HG02885 (cell line): ENCODE data around the gene AHCTF1.
A peak's percentile ranks its signal among the peaks of the same experiment; 100 is the strongest.

ENCODE experiments used
- ATAC-seq: cut with Tn5 transposase; IDR thresholded peaks from one replicate; pipeline ENCODE4 v1.9.1; 2021; ENCODE audit warnings: mild to moderate bottlenecking; ENCODE audit not compliant: unreplicated experiment, poor library complexity

Gene AHCTF1

DNA sequence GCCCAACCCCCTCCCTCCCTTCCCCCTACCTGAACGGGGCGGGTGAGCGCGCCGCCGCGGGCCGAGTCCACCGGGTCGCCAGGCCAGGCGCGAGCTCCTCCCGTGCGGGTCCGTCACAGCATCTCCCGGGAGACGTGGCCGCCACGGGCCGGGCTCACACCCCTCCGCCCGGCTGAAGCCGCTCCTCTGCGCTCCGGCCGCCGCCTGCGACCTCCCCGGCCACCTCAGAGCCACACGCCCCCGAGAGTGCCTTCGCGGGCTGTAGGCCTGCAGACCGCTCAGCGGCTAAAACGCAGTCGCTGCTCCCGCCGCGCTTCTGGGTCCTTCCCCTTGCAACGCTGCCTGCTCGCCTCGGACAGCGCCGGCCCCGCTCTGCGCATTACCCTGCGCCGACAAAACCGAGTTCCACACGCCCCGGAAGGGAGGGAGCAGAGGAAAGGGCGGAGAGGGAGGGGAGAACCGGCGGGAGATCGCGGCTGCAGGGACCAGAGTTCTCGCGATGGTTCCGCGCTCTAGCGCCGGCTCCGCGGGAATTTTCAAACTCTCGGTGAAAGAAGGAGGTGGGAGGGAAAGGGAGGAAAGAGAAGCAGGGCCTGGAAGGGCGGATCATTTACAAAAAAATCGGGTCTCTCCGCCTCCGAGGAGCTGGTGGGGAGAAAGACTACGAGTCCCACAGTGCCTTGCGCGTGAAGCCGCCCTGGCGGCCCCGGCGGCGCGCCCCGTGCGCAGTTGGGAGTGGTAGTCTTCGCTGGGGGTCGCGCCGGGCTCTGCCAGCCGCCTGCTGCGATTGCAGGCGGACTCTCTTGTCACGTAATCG, at the start of gene AHCTF1:
TSS of gene AHCTF1 (minus strand) at position 400 of the 817 bp plus-strand sequence. CDS start 13,578 bp downstream, outside the sequence.
- ATAC-seq, result peak; percentile 86

DNA sequence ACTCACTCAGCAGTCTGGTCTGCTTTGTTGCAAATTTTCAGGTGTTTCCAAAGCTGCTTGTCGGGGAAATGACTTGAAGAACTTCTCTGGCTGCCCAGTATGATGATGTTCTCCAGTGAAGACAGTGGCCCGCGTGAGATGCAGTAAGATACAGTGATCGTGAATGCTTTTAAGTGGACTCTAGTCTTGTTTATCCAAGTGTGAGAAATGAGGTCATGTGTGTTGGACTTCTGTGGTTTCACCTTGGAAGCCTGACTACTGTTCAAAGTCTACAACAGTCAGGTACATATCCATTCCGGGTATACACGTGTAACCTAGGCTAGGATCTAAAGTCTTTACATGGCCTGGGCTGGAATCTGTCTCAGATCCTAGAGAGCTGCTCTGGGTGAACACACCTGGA, 47.0 kb upstream of the AHCTF1 start:
- ATAC-seq, result no peak

- no peak for ATAC-seq
These were observed 46.5 kb upstream of the AHCTF1 start for GRCh38 chr1:246978281-246978680.

GRCh38 chr1:246971969-246972368, 40.2 kb upstream of the AHCTF1 start:
- no peak for ATAC-seq

DNA sequence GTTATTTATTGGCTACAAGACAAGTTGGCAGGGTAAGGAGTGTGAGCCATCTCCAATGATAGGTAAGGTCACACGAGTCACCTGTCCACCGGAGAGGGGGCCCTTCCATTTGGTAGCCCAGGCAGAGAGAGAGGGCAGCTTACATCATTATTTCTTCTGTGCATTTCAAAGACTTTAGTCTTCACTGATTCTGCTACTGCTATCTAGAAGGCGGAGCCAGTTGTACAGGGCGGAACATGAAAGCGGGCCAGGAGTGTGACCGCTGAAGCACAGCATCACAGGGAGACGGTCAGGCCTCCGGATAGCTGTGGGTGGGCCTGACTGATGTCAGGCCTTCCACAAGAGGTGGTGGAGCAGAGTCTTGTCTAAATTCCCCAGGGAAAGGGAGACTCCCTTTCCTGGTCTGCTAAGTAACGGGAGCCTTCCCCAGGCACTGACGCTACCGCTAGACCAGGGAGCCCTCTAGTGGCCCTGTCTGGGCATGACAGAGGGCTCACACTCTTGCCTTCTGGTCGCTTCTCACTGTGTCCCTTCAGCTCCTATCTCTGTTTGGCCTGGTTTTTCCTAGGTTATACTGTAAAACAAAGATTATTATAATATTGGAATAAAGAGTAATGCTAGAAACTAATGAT, 39.5 kb upstream of the AHCTF1 start:
- no peak for ATAC-seq

DNA sequence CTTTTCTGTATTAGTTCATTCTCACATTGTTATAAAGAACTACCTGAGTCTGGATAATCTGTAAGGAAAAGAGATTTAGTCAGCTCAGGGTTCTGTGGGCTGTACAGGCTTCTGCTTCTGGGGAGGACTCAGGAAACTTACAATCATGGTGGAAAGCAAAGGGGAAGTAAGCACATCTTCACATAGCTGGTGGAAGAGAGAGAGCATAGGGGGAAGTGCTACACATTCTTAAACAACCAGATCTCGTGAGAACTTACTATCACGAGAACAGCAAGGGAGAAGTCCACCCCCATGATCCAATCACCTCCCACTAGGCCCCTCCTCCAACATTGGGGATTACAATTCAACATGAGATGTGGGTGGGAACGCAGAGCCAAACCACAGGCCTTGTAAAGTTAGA, 37.9 kb upstream of the AHCTF1 start:
- no peak for ATAC-seq

DNA sequence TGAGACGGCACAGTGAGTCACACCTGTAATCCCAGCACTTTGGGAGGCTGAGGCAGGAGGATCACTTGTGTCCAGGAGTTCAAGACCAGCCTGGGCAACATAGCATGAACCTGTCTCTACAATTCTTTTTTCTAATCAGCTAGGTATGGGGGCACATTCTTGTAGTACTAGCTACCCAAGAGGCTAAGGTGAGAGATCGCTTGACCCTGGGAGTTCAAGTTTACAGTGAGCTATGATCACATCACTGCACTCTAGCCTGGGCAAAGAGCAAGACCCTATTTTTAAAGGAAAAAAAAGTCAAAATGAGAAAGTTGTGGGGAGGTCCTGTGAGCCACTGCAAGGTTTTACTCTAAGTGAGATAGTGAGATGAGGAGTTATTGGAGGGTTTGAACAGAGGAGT, 34.8 kb upstream of the AHCTF1 start:
- ATAC-seq, result no peak

DNA sequence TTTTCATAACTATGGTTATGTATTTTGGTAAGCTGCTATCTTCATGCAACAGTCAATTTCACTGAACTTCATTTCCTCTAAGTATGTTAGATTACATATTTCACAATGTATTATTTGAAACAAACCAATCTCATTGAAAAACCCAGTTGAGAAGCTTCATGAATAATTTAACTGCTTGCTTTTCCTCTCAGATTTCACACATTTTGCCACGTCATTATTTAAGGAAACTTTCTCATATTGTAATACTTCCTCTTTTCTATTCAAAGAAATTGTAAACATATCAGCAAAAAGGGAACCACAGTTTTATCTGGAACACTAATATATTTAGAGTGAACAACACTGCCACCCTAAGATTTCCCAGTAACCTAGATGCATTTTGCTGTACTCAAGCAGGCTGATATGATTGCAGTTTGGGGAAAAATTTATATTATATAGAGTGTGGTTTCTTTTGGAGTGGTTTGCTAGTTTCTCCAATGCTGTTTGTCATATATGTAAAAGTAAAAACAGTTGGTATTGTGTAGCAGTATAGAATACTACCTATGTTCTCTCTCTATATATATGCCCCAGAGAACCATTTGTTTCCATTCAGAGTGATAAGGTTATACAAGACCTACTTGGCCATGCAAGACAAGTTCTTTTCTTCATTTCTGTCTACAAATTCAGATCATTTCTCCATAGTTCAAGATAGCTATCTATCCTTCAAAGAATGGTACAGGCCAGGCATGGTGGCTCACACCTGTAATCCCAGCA, 28.4 kb upstream of the AHCTF1 start:
- ATAC-seq, result peak; percentile 70

- ATAC-seq, result no peak
These were observed 22.4 kb upstream of the AHCTF1 start for GRCh38 chr1:246954126-246954525.

GRCh38 chr1:246951413-246951812, 19.7 kb upstream of the AHCTF1 start:
- no peak for ATAC-seq

DNA sequence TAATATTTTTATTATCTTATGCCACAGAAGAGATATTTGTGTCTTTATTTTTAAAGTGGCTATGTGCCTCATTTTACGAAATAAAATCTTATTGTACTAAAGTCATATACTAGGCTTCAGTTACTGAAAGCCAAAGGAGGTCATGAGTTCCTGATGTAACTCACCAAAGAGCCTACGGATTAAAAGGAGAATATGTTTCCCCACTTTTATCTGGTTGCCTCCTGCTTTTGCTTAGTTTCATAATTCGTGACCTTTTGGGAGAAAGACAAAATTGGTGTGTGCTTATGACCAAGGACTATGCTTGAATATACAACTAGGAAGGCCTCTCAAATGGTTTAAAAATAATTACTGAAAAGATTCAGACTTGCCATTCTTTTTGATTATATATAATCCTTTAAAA, 18.2 kb upstream of the AHCTF1 start:
- ATAC-seq, result no peak

GRCh38 chr1:246947255-246947654, 15.5 kb upstream of the AHCTF1 start:
- ATAC-seq, result no peak

GRCh38 chr1:246946366-246946765, 14.6 kb upstream of the AHCTF1 start:
- ATAC-seq, result no peak

- ATAC-seq, result no peak
These were observed 3.0 kb upstream of the AHCTF1 start for GRCh38 chr1:246934765-246935164.

DNA sequence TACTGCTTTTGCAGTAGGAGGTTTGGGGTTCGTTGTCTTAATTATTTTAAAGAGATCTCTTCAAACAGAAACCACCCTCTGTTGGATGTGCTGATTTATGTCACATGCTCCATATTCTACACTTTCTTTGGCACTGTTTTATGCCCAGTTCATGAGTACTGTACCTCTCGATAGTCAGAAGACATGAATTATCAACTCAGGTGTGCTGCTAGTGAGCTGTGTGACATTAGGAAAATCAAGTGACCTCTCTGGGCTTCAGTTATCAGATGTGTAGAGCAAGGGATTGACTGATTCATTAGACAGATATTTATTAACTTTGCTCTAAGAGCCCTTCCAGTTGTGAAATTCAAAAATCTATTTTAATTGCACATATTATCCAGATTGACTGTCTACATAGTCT, 2.1 kb upstream of the AHCTF1 start:
- ATAC-seq, result no peak

- ATAC-seq, result no peak
These were observed 585 bp upstream of the AHCTF1 start for GRCh38 chr1:246932366-246932700.

GRCh38 chr1:246930830-246931548, 759 bp downstream of the AHCTF1 start:
- ATAC-seq, result peak; percentile 26

DNA sequence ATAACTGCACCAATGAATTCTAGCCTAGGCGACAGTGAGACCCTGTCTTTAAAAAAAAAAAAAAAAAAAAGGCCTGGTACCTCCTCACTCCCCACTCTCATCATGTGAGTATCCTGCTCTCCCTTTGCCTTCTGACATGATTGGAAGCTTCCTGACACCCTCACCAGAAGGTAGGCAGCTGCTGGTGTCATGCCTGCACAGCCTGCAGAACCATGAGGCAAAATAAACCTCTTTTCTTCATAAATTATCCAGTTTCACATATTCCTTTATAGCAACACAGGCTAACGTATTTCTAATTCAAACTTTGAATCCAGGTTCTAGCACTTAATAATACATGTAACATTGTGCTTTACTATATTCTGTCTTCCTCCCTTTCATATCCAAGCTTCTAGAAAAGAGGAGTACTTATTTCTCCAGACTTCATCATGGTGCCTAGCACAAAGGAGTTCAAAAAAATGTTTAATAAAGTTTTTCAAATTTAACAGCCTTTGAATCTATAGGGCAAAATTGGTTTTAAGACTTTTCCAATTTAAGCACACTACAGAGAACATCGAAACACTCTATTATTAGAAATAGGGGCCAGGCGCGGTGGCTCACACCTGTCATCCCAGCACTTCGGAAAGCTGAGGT, 5.6 kb downstream of the AHCTF1 start:
- no peak for ATAC-seq

GRCh38 chr1:246923900-246924299, 7.8 kb downstream of the AHCTF1 start:
- ATAC-seq, result no peak

- no peak for ATAC-seq
These were observed 8.3 kb downstream of the AHCTF1 start for GRCh38 chr1:246923482-246923881.
